LNCAP (cell line): ENCODE results near the gene SOCS6.

Experiments used
- TF ChIP-seq, protein P1 (sequence below): fragments of 450-650 bp; IDR thresholded peaks from 2 replicates; pipeline ENCODE4 v1.5.1; 2017; ENCODE audit warnings: mild to moderate bottlenecking

The SOCS6 gene

GRCh38 chr18:70329071-70329470, 40.2 kb downstream of the SOCS6 start:
- TF ChIP-seq, protein P1, sequence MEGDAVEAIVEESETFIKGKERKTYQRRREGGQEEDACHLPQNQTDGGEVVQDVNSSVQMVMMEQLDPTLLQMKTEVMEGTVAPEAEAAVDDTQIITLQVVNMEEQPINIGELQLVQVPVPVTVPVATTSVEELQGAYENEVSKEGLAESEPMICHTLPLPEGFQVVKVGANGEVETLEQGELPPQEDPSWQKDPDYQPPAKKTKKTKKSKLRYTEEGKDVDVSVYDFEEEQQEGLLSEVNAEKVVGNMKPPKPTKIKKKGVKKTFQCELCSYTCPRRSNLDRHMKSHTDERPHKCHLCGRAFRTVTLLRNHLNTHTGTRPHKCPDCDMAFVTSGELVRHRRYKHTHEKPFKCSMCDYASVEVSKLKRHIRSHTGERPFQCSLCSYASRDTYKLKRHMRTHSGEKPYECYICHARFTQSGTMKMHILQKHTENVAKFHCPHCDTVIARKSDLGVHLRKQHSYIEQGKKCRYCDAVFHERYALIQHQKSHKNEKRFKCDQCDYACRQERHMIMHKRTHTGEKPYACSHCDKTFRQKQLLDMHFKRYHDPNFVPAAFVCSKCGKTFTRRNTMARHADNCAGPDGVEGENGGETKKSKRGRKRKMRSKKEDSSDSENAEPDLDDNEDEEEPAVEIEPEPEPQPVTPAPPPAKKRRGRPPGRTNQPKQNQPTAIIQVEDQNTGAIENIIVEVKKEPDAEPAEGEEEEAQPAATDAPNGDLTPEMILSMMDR: no peak

GRCh38 chr18:70330887-70331286, 42.0 kb downstream of the SOCS6 start:
- TF ChIP-seq, protein P1: no peak

GRCh38 chr18:70331456-70332097, 42.7 kb downstream of the SOCS6 start:
- TF ChIP-seq, protein P1: no peak

GRCh38 chr18:70332694-70333093, 43.8 kb downstream of the SOCS6 start:
- TF ChIP-seq, protein P1: no peak

GRCh38 chr18:70333316-70333715, 44.5 kb downstream of the SOCS6 start:
- TF ChIP-seq, protein P1: no peak

DNA sequence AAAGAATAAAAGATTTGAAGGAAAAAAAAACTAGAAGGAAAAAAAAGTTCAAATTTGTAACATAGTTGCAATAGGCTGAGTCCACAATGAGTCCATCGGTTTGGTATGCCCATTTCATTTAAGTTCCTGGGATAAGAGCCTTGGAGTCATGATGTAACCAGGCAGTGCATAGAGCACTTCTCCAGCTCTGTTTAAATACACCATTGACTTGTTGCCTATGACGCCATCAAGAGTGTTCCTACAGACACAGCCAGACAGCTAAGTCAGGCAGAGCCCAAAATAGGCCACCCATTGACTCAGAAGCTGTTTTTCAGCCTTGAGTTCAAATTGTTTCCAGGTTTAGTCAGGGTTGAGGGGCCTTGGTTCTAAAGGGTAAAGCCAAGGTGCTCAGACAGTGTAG, 44.9 kb downstream of the SOCS6 start:
- TF ChIP-seq, protein P1: no peak

DNA sequence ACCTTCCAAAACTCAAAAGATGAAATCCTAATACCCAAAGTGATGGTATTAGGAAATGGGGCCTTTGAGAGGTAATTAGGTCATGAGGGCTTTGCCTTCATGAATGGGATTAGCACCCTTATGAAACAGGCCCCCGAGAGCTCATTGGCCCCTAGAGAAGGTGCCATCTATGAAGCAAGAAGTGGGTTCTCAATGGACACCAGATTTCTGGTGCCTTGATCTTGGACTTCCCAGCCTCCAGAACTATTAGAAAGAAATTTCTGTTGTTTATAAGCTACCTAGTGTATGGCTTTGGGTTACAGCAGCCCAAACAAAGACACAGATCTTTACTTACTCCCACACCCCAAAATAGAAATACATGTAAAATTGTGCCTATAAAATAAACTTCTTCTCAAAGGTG, 45.4 kb downstream of the SOCS6 start:
- TF ChIP-seq, protein P1: no peak

DNA sequence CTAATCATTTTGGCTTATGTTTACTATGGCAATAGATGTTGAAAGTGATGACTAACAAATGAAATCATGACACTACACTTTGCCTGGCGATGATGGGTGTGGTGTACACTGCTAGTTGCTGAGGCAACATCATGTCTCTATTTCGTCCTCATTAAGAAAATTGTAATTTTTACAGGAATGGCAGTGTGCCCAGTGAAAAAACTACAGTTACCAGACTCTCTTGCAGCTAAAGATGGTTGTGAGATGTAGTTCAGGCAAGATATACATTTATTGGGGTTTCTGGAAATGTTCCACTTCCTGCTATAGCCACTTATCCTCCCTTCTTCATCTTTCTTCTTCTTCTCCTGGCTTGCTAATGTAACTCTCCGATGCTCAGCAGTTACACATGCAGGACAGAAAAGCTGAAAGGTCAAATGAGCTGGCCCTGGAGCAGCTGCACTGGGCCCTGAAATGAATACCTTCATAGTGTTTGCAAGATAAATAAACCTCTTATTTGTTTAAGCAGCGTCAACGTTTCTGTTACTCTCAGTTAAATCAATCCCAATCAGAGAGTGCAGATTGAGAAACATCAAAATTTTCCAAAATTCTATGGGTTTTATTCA, 46.0 kb downstream of the SOCS6 start:
- TF ChIP-seq, protein P1: no peak
